VCaP (cell line): ENCODE measurements around the gene ECI2.
A peak's percentile ranks its signal among the peaks of the same experiment; 100 is the strongest.

Experiments used
- H3K27ac ChIP-seq: fragments of 450-650 bp; 2 replicates; pipeline ENCODE4 v1.5.1; 2017
- CTCF ChIP-seq: fragments of 450-650 bp; conservative IDR thresholded peaks from 2 replicates; pipeline ENCODE4 v1.5.1; 2017; ENCODE audit warnings: mild to moderate bottlenecking, moderate library complexity

ECI2 gene

DNA sequence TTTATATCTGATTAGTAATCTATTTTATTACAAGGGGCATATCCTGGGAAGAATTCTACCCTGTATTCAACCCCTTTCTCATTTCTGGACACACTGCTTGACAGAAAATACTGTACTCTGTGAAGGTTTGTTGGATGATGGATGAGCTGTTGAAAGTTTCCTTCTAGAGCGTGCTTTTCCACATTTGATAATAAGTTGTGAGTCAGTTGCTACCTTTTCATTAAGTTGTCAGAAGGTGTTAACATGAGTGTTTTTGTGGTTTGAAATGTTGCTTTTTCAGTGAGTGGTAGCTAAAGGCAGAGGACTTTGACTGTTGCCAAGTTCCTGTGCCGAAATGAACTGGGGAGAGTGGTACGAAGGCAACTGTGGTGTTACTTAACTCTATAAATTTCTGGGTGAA is 3.9 kb upstream of the ECI2 start:
- TF ChIP-seq CTCF = no peak
- H3K27ac ChIP-seq = no peak overlapping the region

DNA sequence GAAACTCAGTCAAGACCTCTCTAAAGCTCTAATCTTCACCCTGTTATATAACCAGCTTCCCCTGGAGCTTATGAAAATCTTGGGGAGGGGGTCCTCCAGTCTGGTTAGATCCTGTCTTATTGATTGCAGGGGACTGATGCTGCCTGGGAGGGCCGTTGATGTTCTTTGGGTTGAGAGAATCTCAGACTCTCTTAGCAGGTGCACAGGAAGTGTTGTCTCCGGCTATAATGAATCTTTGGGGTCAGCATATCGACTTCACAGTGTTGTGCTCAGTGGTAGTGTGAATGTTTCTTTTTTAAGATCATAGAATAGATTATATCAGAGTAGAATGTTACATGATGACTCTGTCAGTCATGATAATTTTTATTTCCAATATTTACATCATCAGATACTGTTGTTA is 2.8 kb upstream of the ECI2 start:
- no peak overlapping the region for H3K27ac ChIP-seq
- TF ChIP-seq CTCF = no peak

DNA sequence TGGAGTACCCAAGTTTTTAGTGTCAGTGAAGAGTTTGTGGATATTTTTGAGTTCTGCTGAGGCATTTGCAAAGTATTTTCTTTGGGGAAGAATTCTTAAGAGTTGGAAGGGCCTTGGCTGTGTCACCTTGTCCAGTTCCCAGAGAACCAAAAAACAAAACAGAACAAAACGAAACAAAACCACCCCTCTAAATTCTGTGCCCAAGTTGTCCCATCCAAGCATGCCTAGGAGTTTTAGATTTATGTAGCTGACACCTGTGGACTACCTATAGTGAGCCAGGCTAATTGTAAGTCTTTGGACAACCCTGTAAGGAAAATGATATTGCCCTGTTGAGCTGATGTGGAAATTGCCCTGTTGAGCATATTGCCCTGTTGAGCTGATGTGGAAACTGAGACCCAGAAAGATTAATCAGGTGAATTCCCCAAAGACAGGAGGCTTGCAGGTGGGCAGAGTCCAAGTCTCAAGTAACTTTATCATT is 1.0 kb upstream of the ECI2 start:
- H3K27ac ChIP-seq = peak overlapping the region; percentile 64

DNA sequence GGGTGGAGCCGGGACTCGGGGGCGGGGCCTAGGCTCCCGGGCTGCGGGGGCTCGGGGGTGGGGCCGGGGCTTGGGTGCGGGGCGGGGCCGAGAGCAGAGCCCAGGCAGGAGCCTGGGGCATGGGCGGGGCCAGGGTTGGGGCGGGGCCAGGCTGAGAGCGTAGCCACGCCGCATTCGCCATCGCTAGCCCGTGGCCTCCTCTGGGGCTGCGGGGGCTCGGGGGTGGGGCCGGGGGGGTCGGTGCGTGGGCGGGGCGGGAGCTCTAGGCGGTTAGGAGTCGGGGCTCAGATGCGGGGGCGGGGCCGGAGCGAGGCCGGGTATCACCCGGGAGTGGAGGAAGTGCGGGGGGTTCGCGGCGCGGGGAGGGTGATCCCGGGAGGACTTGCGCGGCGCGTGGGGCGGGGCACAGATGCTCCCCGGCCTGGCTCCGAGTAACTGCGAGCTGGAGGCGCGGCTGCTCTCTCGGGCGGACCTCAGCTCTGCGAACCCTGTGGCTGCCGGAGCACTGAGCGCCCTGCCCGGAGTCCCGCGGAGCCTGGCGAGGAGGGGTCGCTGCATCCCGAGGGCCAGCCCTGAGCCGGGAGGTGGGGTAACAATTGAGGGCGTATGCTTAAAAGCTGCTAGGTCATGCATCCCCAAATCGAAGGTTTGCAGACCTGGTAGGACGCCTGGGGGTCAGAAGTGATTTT is 434 bp upstream of the ECI2 start:
- TF ChIP-seq CTCF = no peak
- peak overlapping the region; percentile 64 for H3K27ac ChIP-seq

More for the DNA sequence above, 1.0 kb upstream of the ECI2 start:
- TF ChIP-seq CTCF = no peak

- H3K27ac ChIP-seq = peak overlapping the region; percentile 79
- TF ChIP-seq CTCF = no peak
These were observed 1.2 kb downstream of the ECI2 start for GRCh38 chr6:4133941-4134838.

GRCh38 chr6:4130357-4130987 is 4.9 kb downstream of the ECI2 start:
- peak overlapping the region; percentile 46 for H3K27ac ChIP-seq
- TF ChIP-seq CTCF = no peak

DNA sequence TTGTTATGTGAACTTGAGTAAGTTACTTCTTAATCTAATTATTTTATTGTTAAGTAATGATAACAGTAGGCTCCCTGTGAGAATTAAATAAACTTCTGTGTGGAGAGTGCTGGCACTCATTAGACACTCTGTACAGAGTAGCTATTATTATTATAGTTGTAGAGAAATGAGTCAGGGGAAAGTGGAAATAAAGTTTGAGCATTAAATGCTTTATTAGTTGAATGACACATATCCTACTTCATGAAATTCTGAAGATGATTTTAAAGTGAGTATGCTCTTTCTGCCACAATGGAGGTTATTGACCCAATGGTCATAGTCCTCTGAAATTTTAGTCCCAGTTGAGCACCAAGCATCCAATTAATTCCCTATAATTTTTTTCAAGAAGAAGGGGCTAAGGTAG is 5.9 kb downstream of the ECI2 start:
- H3K27ac ChIP-seq = peak overlapping the region; percentile 46
- TF ChIP-seq CTCF = no peak
